ENCODE measurements around the gene NBAS.

Gene NBAS

GRCh38 chr2:15560988-15561573 is at the start of gene NBAS:
Gene NBAS, minus strand, starts transcription at chr2:15561334. Its CDS starts 30 bp downstream, at chr2:15561304.
- intact Hi-C loops (cut with DNase I), result no loop called here
- peak; percentile 79 to 95 (median 88) for DNase-seq

GRCh38 chr2:15610430-15610952 is 49.4 kb upstream of the NBAS start:
- intact Hi-C loops (cut with DNase I), result no loop called here
- DNase-seq, result no peak

GRCh38 chr2:15609341-15610042 is 48.4 kb upstream of the NBAS start:
- DNase-seq, result no peak
- intact Hi-C loops (cut with DNase I), result no loop called here

GRCh38 chr2:15608392-15608761 is 47.2 kb upstream of the NBAS start:
- intact Hi-C loops (cut with DNase I), result no loop called here
- DNase-seq, result no peak

GRCh38 chr2:15607709-15608391 is 46.7 kb upstream of the NBAS start:
- no peak for DNase-seq
- intact Hi-C loops (cut with DNase I), result no loop called here

- DNase-seq, result no peak
- intact Hi-C loops (cut with DNase I), result no loop called here
These were observed 45.6 kb upstream of the NBAS start for GRCh38 chr2:15606481-15607441.

GRCh38 chr2:15605721-15606120 is 44.6 kb upstream of the NBAS start:
- no peak for DNase-seq
- intact Hi-C loops (cut with DNase I), result no loop called here

- DNase-seq, result no peak
- intact Hi-C loops (cut with DNase I), result no loop called here
These were observed 42.8 kb upstream of the NBAS start for GRCh38 chr2:15603948-15604347.

- intact Hi-C loops (cut with DNase I), result no loop called here
- no peak for DNase-seq
These were observed 42.1 kb upstream of the NBAS start for GRCh38 chr2:15603044-15603765.

- DNase-seq, result no peak
- intact Hi-C loops (cut with DNase I), result no loop called here
These were observed 41.3 kb upstream of the NBAS start for GRCh38 chr2:15602393-15602792.

- DNase-seq, result no peak
- intact Hi-C loops (cut with DNase I), result no loop called here
These were observed 40.5 kb upstream of the NBAS start for GRCh38 chr2:15601681-15602080.

GRCh38 chr2:15599994-15600393 is 38.9 kb upstream of the NBAS start:
- DNase-seq, result no peak
- intact Hi-C loops (cut with DNase I), result no loop called here

GRCh38 chr2:15596968-15597367 is 35.8 kb upstream of the NBAS start:
- no peak for DNase-seq
- intact Hi-C loops (cut with DNase I), result no loop called here

GRCh38 chr2:15596350-15596749 is 35.2 kb upstream of the NBAS start:
- no peak for DNase-seq
- intact Hi-C loops (cut with DNase I), result no loop called here

GRCh38 chr2:15595936-15596335 is 34.8 kb upstream of the NBAS start:
- DNase-seq, result no peak
- intact Hi-C loops (cut with DNase I), result no loop called here

GRCh38 chr2:15595342-15595905 is 34.3 kb upstream of the NBAS start:
- no peak for DNase-seq
- intact Hi-C loops (cut with DNase I), result no loop called here

- DNase-seq, result no peak
- intact Hi-C loops (cut with DNase I), result no loop called here
These were observed 33.4 kb upstream of the NBAS start for GRCh38 chr2:15594291-15595256.
